Type B pancreatic cell (in vitro differentiated cells): ENCODE measurements around the gene NAV2. TPM values are rescaled to one million over a fixed set of nuclear protein-coding genes. Genes with fewer than 3 reads are reported as not detected.

ENCODE experiments used
- DNase-seq: peaks from one replicate; pipeline ENCODE4 v3.0.0; 2021; ENCODE audit warnings: mixed read lengths; ENCODE audit not compliant: unreplicated experiment; ENCODE audit errors: extremely low spot score
- H3K27ac Mint-ChIP-seq: 2 replicates; pipeline ENCODE4 v1.8.0; 2021; ENCODE audit warnings: mild to moderate bottlenecking, mixed read lengths
- H3K27me3 Mint-ChIP-seq: 2 replicates; pipeline ENCODE4 v1.8.0; 2021; ENCODE audit warnings: mixed read lengths
- H3K36me3 Mint-ChIP-seq: 2 replicates; pipeline ENCODE4 v1.8.0; 2021; ENCODE audit warnings: mixed read lengths
- H3K4me1 Mint-ChIP-seq: one replicate; pipeline ENCODE4 v1.8.0; 2021; ENCODE audit warnings: mixed read lengths; ENCODE audit not compliant: unreplicated experiment
- H3K4me3 Mint-ChIP-seq: 2 replicates; pipeline ENCODE4 v1.8.0; 2021; ENCODE audit warnings: mild to moderate bottlenecking, mixed read lengths
- H3K9me3 Mint-ChIP-seq: 2 replicates; pipeline ENCODE4 v1.8.0; 2021; ENCODE audit warnings: mixed read lengths
- total RNA-seq: library from RNA; stranded (reverse); gene quantifications from 2 replicates; pipeline ENCODE4 v1.2.1, GENCODE V29; 2021; ENCODE audit warnings: low replicate concordance
- TF ChIP-seq, protein P1 (sequence below): fragments of 200-600 bp; sonication (generic); conservative IDR thresholded peaks from 2 replicates; pipeline ENCODE4 v1.5.0; 2021; ENCODE audit warnings: antibody characterized with exemption, mild to moderate bottlenecking

Gene NAV2
- total RNA-seq, 1 donor from 2014 or later = 54.2 TPM

GRCh38 chr11:19676475-19677380 lies 35.9 kb upstream of the NAV2 start:
- Mint-ChIP-seq H3K4me1 (peaks cover 47% of the 10 kb centered on the region), H3K9me3 (no peaks in the 10 kb centered on the region), H3K36me3 (no peaks in the 10 kb centered on the region), H3K4me3 (no peak overlapping the region), H3K27ac (no peak overlapping the region), H3K27me3 (peaks cover 4% of the 10 kb centered on the region)
- no peak for DNase-seq
- TF ChIP-seq, protein P1, sequence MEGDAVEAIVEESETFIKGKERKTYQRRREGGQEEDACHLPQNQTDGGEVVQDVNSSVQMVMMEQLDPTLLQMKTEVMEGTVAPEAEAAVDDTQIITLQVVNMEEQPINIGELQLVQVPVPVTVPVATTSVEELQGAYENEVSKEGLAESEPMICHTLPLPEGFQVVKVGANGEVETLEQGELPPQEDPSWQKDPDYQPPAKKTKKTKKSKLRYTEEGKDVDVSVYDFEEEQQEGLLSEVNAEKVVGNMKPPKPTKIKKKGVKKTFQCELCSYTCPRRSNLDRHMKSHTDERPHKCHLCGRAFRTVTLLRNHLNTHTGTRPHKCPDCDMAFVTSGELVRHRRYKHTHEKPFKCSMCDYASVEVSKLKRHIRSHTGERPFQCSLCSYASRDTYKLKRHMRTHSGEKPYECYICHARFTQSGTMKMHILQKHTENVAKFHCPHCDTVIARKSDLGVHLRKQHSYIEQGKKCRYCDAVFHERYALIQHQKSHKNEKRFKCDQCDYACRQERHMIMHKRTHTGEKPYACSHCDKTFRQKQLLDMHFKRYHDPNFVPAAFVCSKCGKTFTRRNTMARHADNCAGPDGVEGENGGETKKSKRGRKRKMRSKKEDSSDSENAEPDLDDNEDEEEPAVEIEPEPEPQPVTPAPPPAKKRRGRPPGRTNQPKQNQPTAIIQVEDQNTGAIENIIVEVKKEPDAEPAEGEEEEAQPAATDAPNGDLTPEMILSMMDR = no peak

- Mint-ChIP-seq H3K4me3 (no peak overlapping the region), H3K4me1 (peaks cover 44% of the 10 kb centered on the region), H3K27ac (no peak overlapping the region), H3K27me3 (peaks cover 8% of the 10 kb centered on the region), H3K9me3 (no peaks in the 10 kb centered on the region), H3K36me3 (no peaks in the 10 kb centered on the region)
- DNase-seq = no peak
- TF ChIP-seq, protein P1 = no peak
These were observed 35.1 kb upstream of the NAV2 start for GRCh38 chr11:19677381-19678080.

- H3K27me3 Mint-ChIP-seq = peaks cover 8% of the 10 kb centered on the region
- no peaks in the 10 kb centered on the region for H3K9me3 Mint-ChIP-seq
- H3K36me3 Mint-ChIP-seq = no peaks in the 10 kb centered on the region
- H3K4me3 Mint-ChIP-seq = no peak overlapping the region
- H3K4me1 Mint-ChIP-seq = peaks cover 32% of the 10 kb centered on the region
- TF ChIP-seq, protein P1 = no peak
- H3K27ac Mint-ChIP-seq = peak overlapping the region; percentile 39
- DNase-seq = no peak
These were observed 32.4 kb upstream of the NAV2 start for GRCh38 chr11:19679952-19680828.

DNA sequence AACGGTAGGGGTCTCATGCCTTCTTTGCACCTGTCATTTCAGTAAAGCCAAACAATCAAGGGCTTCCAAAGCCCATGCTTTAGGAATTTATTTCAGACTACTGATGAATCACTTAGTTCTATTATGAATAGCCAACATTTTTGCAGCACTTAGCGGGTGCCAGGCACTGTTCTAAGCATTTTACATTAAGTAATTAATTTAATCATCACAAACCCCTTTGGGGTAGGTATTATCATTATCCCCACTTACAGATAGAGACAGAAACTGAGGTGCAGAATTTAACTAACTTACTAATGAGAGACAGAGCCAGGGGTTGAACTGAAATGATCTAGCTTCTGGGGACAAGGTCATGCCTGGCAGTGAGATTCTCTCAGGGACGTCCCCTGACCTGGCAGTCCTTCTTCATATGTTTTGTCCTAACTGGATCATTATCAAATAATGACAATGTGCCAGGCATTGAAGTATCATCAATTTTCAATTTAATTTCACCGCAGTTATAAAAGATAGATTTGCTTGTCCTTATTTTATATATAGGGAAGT lies 31.7 kb upstream of the NAV2 start:
- peaks cover 8% of the 10 kb centered on the region for H3K27me3 Mint-ChIP-seq
- no peak overlapping the region for H3K27ac Mint-ChIP-seq
- TF ChIP-seq, protein P1 = no peak
- no peak for DNase-seq
- no peaks in the 10 kb centered on the region for H3K9me3 Mint-ChIP-seq
- H3K4me1 Mint-ChIP-seq = peaks cover 33% of the 10 kb centered on the region
- no peaks in the 10 kb centered on the region for H3K36me3 Mint-ChIP-seq
- H3K4me3 Mint-ChIP-seq = no peak overlapping the region
